Measurements from ENCODE around the gene TMEM9. TPM values are rescaled to one million over a fixed set of nuclear protein-coding genes. Genes with fewer than 3 reads are reported as not detected.

The TMEM9 gene
- polyA plus RNA-seq, 3 donors = 13.6 to 43.6 (median 22.4) TPM

DNA sequence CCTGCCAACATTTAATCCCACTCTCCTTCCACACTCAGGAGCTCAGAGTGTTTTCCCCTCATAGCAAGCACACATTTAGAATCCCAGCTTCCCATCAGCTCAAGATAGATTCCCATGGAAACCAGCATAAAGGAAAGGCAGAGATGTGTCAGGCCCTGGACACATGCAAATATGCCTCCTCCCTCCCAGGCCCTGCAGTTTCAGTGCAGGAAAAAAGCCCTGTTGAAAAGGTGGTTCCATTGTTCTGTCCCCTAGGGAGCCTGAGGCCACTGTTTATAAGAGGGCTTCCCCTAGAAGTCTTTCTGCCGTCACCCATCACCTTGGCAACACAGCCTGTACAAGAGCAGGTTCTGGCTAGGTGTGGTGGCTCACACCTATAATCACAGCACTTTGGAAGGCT is 45.7 kb downstream of the TMEM9 start:
- Mint-ChIP-seq H3K9me3 (no peaks in the 10 kb centered on the region), H3K27me3 (ENCODE audit: low read depth in 3 of 3) (peaks cover 12 to 16% (median 13%) of the 10 kb centered on the region in 3 donors), H3K4me1 (no peaks in the 10 kb centered on the region), H3K36me3 (no peaks in the 10 kb centered on the region), H3K4me3 (no peak overlapping the region), H3K27ac (peak overlapping the region in 1 of 7 donors; percentile 58)
- H3K27ac ChIP-seq (ENCODE audit: low read depth in 1 of 2, low read length in 2 of 2) = no peak overlapping the region
- H3K27me3 ChIP-seq (ENCODE audit: control insufficient read depth in 2 of 2, insufficient read depth in 2 of 2, low read length in 2 of 2) = peaks cover 0 to 10% of the 10 kb centered on the region in 2 donors
- TF ChIP-seq, protein P1, sequence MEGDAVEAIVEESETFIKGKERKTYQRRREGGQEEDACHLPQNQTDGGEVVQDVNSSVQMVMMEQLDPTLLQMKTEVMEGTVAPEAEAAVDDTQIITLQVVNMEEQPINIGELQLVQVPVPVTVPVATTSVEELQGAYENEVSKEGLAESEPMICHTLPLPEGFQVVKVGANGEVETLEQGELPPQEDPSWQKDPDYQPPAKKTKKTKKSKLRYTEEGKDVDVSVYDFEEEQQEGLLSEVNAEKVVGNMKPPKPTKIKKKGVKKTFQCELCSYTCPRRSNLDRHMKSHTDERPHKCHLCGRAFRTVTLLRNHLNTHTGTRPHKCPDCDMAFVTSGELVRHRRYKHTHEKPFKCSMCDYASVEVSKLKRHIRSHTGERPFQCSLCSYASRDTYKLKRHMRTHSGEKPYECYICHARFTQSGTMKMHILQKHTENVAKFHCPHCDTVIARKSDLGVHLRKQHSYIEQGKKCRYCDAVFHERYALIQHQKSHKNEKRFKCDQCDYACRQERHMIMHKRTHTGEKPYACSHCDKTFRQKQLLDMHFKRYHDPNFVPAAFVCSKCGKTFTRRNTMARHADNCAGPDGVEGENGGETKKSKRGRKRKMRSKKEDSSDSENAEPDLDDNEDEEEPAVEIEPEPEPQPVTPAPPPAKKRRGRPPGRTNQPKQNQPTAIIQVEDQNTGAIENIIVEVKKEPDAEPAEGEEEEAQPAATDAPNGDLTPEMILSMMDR (IDR thresholded peaks at IDR 0.05) = no peak
- no peaks in the 10 kb centered on the region for H3K79me2 ChIP-seq (ENCODE audit: insufficient read depth, low read length)
- no peak for DNase-seq
- H2AFZ ChIP-seq (ENCODE audit: insufficient read depth, low read depth, low read length, poor library complexity, severe bottlenecking) = no peak overlapping the region
- H3K4me2 ChIP-seq (replicated peaks; ENCODE audit: extremely low read depth, low read length, poor library complexity, severe bottlenecking) = no peak overlapping the region
- intact Hi-C loops (cut with micrococcal nuclease) = no loop called here
- no peaks in the 10 kb centered on the region for H4K20me1 ChIP-seq (ENCODE audit: insufficient read depth, low read length)
- no peak overlapping the region for H3K9ac ChIP-seq (ENCODE audit: insufficient read depth, low read length, poor library complexity, severe bottlenecking)
- no peaks in the 10 kb centered on the region for H3K36me3 ChIP-seq (replicated peaks in 1 of 2; ENCODE audit: control insufficient read depth in 1 of 2, insufficient read depth in 2 of 2, low read length in 2 of 2)
- no peaks in the 10 kb centered on the region for H3K9me3 ChIP-seq (replicated peaks in 1 of 2; ENCODE audit: control insufficient read depth in 1 of 2, insufficient read depth in 1 of 2, low read length in 2 of 2)
- no peaks in the 10 kb centered on the region for H3K4me1 ChIP-seq (ENCODE audit: control insufficient read depth in 1 of 2, insufficient read depth in 2 of 2, low read length in 2 of 2)
- no peak overlapping the region for H3K4me3 ChIP-seq (replicated peaks in 1 of 3; ENCODE audit: low read depth in 2 of 3, low read length in 3 of 3)
- no CpG with 5 or more reads among the region's 1 CpG for WGBS (ENCODE audit: insufficient coverage)

DNA sequence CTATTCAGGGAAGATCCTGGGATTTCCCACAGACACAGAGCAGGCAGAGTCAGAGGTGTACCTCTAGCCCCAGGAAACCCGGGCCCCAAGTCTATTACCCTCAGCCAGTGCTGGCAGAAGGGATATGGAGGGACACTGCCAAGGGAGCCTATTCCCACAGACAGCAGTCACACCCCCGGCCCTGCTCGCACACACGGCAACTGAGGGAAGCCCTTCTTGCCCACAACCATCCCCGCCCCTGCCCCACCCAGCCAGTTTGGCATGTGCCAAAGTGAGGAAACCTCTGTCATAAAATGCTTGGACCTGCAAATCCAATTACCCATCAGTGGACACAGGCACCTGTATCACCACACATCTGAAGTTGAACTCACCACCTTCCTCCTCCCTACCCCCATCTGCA is 48.6 kb downstream of the TMEM9 start:
- Mint-ChIP-seq H3K27me3 (ENCODE audit: low read depth in 3 of 3) (peaks cover 1 to 11% (median 4%) of the 10 kb centered on the region in 3 donors), H3K36me3 (no peaks in the 10 kb centered on the region), H3K27ac (no peak overlapping the region), H3K4me3 (no peak overlapping the region), H3K4me1 (no peaks in the 10 kb centered on the region), H3K9me3 (no peaks in the 10 kb centered on the region)
- Histone ChIP-seq H3K4me3 (replicated peaks in 1 of 3; ENCODE audit: low read depth in 2 of 3, low read length in 3 of 3) (no peak overlapping the region), H3K27ac (ENCODE audit: low read depth in 1 of 2, low read length in 2 of 2) (no peak overlapping the region), H3K4me1 (ENCODE audit: control insufficient read depth in 1 of 2, insufficient read depth in 2 of 2, low read length in 2 of 2) (no peaks in the 10 kb centered on the region), H4K20me1 (ENCODE audit: insufficient read depth, low read length) (no peaks in the 10 kb centered on the region), H3K9me3 (replicated peaks in 1 of 2; ENCODE audit: control insufficient read depth in 1 of 2, insufficient read depth in 1 of 2, low read length in 2 of 2) (no peaks in the 10 kb centered on the region), H3K4me2 (replicated peaks; ENCODE audit: extremely low read depth, low read length, poor library complexity, severe bottlenecking) (no peak overlapping the region), H2AFZ (ENCODE audit: insufficient read depth, low read depth, low read length, poor library complexity, severe bottlenecking) (no peak overlapping the region), H3K27me3 (ENCODE audit: control insufficient read depth in 2 of 2, insufficient read depth in 2 of 2, low read length in 2 of 2) (no peaks in the 10 kb centered on the region), H3K9ac (ENCODE audit: insufficient read depth, low read length, poor library complexity, severe bottlenecking) (no peak overlapping the region), H3K36me3 (replicated peaks in 1 of 2; ENCODE audit: control insufficient read depth in 1 of 2, insufficient read depth in 2 of 2, low read length in 2 of 2) (no peaks in the 10 kb centered on the region), H3K79me2 (ENCODE audit: insufficient read depth, low read length) (no peaks in the 10 kb centered on the region)
- no peak for DNase-seq
- intact Hi-C loops (cut with micrococcal nuclease) = no loop called here
- no CpG with 5 or more reads among the region's 5 CpGs for WGBS (ENCODE audit: insufficient coverage)
- TF ChIP-seq, protein P1 (IDR thresholded peaks at IDR 0.05) = no peak
